WI38 (cell line): Measurements from ENCODE around the gene PRPSAP1.
"Not testable (repeated sequence)": the region's sequence is repeated elsewhere in the genome, so short reads cannot be mapped to it uniquely, and the experiment has no call there.

Experiments
- H3K4me3 ChIP-seq: 2 replicates; pipeline ENCODE4 v1.5.1; 2011; ENCODE audit warnings: low read depth, mild to moderate bottlenecking, control low read depth, low read length
- CTCF ChIP-seq: IDR thresholded peaks from 2 replicates; pipeline ENCODE4 v1.5.1; 2012; ENCODE audit warnings: low read depth, mild to moderate bottlenecking, control low read depth, low read length

The PRPSAP1 gene

GRCh38 chr17:76268991-76269981, 84.4 kb downstream of the PRPSAP1 start:
- TF ChIP-seq CTCF: no peak
- H3K4me3 ChIP-seq: no peak overlapping the region

GRCh38 chr17:76268015-76268749, 85.5 kb downstream of the PRPSAP1 start:
- H3K4me3 ChIP-seq: no peak overlapping the region
- no peak for TF ChIP-seq CTCF

GRCh38 chr17:76267581-76268001, 86.1 kb downstream of the PRPSAP1 start:
- not testable (repeated sequence) for H3K4me3 ChIP-seq

GRCh38 chr17:76267051-76267576, 86.6 kb downstream of the PRPSAP1 start:
- TF ChIP-seq CTCF: no peak
- H3K4me3 ChIP-seq: peak overlapping the region; percentile 80

GRCh38 chr17:76266244-76266938, 87.3 kb downstream of the PRPSAP1 start:
- no peak for TF ChIP-seq CTCF
- H3K4me3 ChIP-seq: peak overlapping the region; percentile 80

- no peak for TF ChIP-seq CTCF
- peak overlapping the region; percentile 80 for H3K4me3 ChIP-seq
Observed at GRCh38 chr17:76265624-76266243, 88.0 kb downstream of the PRPSAP1 start.
